ENCODE data around the gene CCL19.

DNA sequence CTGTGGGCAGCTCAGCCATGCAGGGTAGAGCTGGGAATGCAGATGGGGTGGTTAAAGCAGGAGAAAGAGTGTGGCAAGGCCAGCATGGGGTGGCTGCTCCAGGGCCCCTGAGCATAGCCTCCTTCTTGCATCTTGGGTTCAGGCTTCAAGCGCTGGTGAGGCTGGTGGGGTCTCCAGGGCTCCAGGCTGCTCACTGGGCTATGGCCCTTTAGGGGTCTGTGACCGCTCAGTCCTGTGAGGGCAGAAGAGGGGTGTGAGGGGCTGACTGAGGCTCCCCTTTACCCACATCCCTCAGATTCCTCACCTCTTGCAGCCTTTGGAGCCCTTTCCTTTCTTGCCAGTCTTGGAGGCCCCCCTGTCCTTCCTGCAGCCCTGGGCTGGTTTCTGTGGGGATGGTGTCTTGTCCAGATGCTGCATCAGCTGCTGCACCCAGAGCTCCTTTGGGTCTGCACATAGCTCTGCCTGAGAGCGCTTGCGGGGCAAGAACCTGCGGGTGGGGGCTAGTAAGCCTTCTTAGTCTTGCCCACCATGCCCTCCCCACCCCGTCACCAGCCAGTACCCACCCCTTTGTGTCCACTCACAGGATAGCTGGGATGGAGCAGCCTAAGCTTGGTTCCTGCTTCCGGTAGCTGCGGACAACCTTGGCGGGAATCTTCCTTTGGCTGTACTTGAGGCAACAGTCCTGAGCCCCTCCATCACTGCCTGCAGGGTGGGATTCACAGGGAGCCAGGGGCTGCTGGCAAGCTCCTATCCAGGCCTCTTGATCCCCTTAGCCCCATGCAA, 18.3 kb upstream of the CCL19 start:
- TF ChIP-seq, protein P1, sequence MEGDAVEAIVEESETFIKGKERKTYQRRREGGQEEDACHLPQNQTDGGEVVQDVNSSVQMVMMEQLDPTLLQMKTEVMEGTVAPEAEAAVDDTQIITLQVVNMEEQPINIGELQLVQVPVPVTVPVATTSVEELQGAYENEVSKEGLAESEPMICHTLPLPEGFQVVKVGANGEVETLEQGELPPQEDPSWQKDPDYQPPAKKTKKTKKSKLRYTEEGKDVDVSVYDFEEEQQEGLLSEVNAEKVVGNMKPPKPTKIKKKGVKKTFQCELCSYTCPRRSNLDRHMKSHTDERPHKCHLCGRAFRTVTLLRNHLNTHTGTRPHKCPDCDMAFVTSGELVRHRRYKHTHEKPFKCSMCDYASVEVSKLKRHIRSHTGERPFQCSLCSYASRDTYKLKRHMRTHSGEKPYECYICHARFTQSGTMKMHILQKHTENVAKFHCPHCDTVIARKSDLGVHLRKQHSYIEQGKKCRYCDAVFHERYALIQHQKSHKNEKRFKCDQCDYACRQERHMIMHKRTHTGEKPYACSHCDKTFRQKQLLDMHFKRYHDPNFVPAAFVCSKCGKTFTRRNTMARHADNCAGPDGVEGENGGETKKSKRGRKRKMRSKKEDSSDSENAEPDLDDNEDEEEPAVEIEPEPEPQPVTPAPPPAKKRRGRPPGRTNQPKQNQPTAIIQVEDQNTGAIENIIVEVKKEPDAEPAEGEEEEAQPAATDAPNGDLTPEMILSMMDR (IDR thresholded peaks at IDR 0.05), result no peak
- TF ChIP-seq POLR2A (IDR thresholded peaks at IDR 0.05), result no peak

Measured in right lobe of liver (tissue), 4 donors.